CD4-positive, alpha-beta memory T cell (primary cell): ENCODE results near the gene C3orf18. TPM values are rescaled to one million over a fixed set of nuclear protein-coding genes. Genes with fewer than 3 reads are reported as not detected.

Experiments used
- CTCF ChIA-PET: fragments of 350-600 bp; sonication (Branson Sonifier 250); formaldehyde crosslinking; loops from one replicate; lab custom pipeline; 2021; ENCODE audit warnings: inconsistent platforms; ENCODE audit not compliant: partially characterized antibody; lab: Charles Lee
- POLR2A ChIA-PET: fragments of 350-600 bp; sonication (Branson Sonifier 250); formaldehyde crosslinking; loops from one replicate; lab custom pipeline; 2021; ENCODE audit not compliant: partially characterized antibody; lab: Charles Lee
- DNase-seq, 5 donors: peaks; one replicate each; pipeline versions ENCODE4 v3.0.0 to v3.0.0-alpha.2; 2020 to 2022; ENCODE audit warnings: mixed read lengths in 1 of 5
- H3K27ac ChIP-seq: one replicate; pipeline ENCODE4 v1.7.0; 2013; ENCODE audit warnings: low read depth, low read length
- H3K27me3 ChIP-seq: 2 replicates; pipeline ENCODE4 v1.7.0; 2013; ENCODE audit warnings: mild to moderate bottlenecking, low read length, moderate library complexity; ENCODE audit not compliant: insufficient read depth
- H3K36me3 ChIP-seq: 2 replicates; pipeline ENCODE4 v1.7.0; 2013; ENCODE audit warnings: mild to moderate bottlenecking, low read length, moderate library complexity; ENCODE audit not compliant: insufficient read depth
- H3K4me1 ChIP-seq: 2 replicates; pipeline ENCODE4 v1.7.0; 2013; ENCODE audit warnings: mild to moderate bottlenecking, low read length, moderate library complexity; ENCODE audit not compliant: insufficient read depth
- H3K4me3 ChIP-seq, 2 donors: one replicate each; pipeline ENCODE4 v1.7.0; 2013; ENCODE audit warnings: low read length in 2 of 2, mild to moderate bottlenecking in 1 of 2
- H3K9me3 ChIP-seq, 2 donors: one replicate each; pipeline ENCODE4 v1.7.0; 2013; ENCODE audit warnings: low read length in 2 of 2, control low read depth in 1 of 2; ENCODE audit not compliant: control insufficient read depth in 1 of 2
- H3K27ac Mint-ChIP-seq, 7 donors: one replicate each; pipeline ENCODE4 v1.8.0; 2020 to 2021; ENCODE audit warnings: mixed read lengths in 7 of 7, mild to moderate bottlenecking in 6 of 7, inconsistent platforms in 3 of 7, moderate library complexity in 3 of 7
- H3K27me3 Mint-ChIP-seq, 2 donors: one replicate each; pipeline ENCODE4 v1.8.0; 2020 to 2021; ENCODE audit warnings: mixed read lengths in 2 of 2
- H3K36me3 Mint-ChIP-seq, 2 donors: one replicate each; pipeline ENCODE4 v1.8.0; 2020 to 2021; ENCODE audit warnings: mixed read lengths in 2 of 2, inconsistent platforms in 1 of 2, mild to moderate bottlenecking in 1 of 2
- H3K4me1 Mint-ChIP-seq, 4 donors: one replicate each; pipeline ENCODE4 v1.8.0; 2020 to 2021; ENCODE audit warnings: mixed read lengths in 4 of 4, mild to moderate bottlenecking in 1 of 4
- H3K4me3 Mint-ChIP-seq, 8 donors: one replicate each; pipeline ENCODE4 v1.8.0; 2020 to 2021; ENCODE audit warnings: mixed read lengths in 8 of 8, mild to moderate bottlenecking in 7 of 8, moderate library complexity in 6 of 8, inconsistent platforms in 3 of 8
- H3K9me3 Mint-ChIP-seq, 8 donors: one replicate each; pipeline ENCODE4 v1.8.0; 2020 to 2021; ENCODE audit warnings: mixed read lengths in 8 of 8, mild to moderate bottlenecking in 5 of 8, inconsistent platforms in 3 of 8, moderate library complexity in 1 of 8
- intact Hi-C: fragments of 100-400 bp; cut with micrococcal nuclease; formaldehyde crosslinking; loops from one replicate; pipeline ENCODE4 v1.15.1; 2023
- polyA plus RNA-seq, 2 donors: library from polyadenylated mRNA; unstranded; fragments of 300-500 nt; fragmentation: Illumina TruSeq; gene quantifications; one replicate each; pipeline ENCODE4 v1.2.3, GENCODE V29; 2021
- total RNA-seq, 2 experiments: library from RNA; stranded (reverse); gene quantifications; one replicate each; pipeline ENCODE4 v1.2.3, GENCODE V29; 2021

The C3orf18 gene
- total and polyA plus RNA-seq, 4 experiments from 2014 or later, result 14.2 to 22.3 (median 15.3) TPM

- CTCF ChIA-PET, result no interaction called here
Measured at GRCh38 chr3:50559702-50560101, 7.8 kb downstream of the C3orf18 start.

GRCh38 chr3:50557915-50558314 is 9.6 kb downstream of the C3orf18 start:
- Mint-ChIP-seq H3K27me3 (no peaks in the 10 kb centered on the region), H3K4me3 (no peak overlapping the region), H3K9me3 (no peaks in the 10 kb centered on the region), H3K4me1 (no peaks in the 10 kb centered on the region), H3K36me3 (peaks cover 0 to 3% of the 10 kb centered on the region in 2 donors), H3K27ac (no peak overlapping the region)
- Histone ChIP-seq H3K27me3 (no peaks in the 10 kb centered on the region), H3K9me3 (no peaks in the 10 kb centered on the region), H3K36me3 (no peaks in the 10 kb centered on the region), H3K4me3 (no peak overlapping the region), H3K4me1 (no peaks in the 10 kb centered on the region), H3K27ac (no peak overlapping the region)
- DNase-seq, result no peak
- ChIA-PET POLR2A (no interaction called here), CTCF (interaction anchor here (1.8 kb wide), 1 partner anchor 15 kb away, joined by 8 read pairs; no protein-coding TSS in a partner anchor)
- intact Hi-C loops, result no loop called here

More at GRCh38 chr3:50559702-50560101, 7.8 kb downstream of the C3orf18 start:
- Mint-ChIP-seq H3K4me3 (no peak overlapping the region), H3K36me3 (peaks cover 0 to 3% of the 10 kb centered on the region in 2 donors), H3K4me1 (peaks cover 0 to 4% (median 3%) of the 10 kb centered on the region in 4 donors), H3K9me3 (no peaks in the 10 kb centered on the region), H3K27me3 (no peaks in the 10 kb centered on the region), H3K27ac (peak overlapping the region in 1 of 7 donors; percentile 23)
- H3K36me3 ChIP-seq, result no peaks in the 10 kb centered on the region
- H3K4me3 ChIP-seq, result no peak overlapping the region
- no peak overlapping the region for H3K27ac ChIP-seq
- H3K27me3 ChIP-seq, result no peaks in the 10 kb centered on the region
- no peaks in the 10 kb centered on the region for H3K9me3 ChIP-seq
- H3K4me1 ChIP-seq, result no peaks in the 10 kb centered on the region
- intact Hi-C loops, result no loop called here
- POLR2A ChIA-PET, result interaction anchor here (2.2 kb wide), 1 partner anchor 10 kb away, joined by 5 read pairs; the partner anchor contains the start of gene HEMK1
- no peak for DNase-seq

GRCh38 chr3:50557106-50557505 is 10.4 kb downstream of the C3orf18 start:
- ChIA-PET POLR2A (no interaction called here), CTCF (interaction anchor here (1.8 kb wide), 1 partner anchor 14 kb away, joined by 8 read pairs; no protein-coding TSS in a partner anchor)
- intact Hi-C loops, result no loop called here
- Histone ChIP-seq H3K9me3 (no peaks in the 10 kb centered on the region), H3K4me1 (no peaks in the 10 kb centered on the region), H3K27ac (no peak overlapping the region), H3K36me3 (no peaks in the 10 kb centered on the region), H3K4me3 (no peak overlapping the region), H3K27me3 (no peaks in the 10 kb centered on the region)
- peaks cover 0 to 3% of the 10 kb centered on the region in 2 donors for H3K36me3 Mint-ChIP-seq
- no peaks in the 10 kb centered on the region for H3K9me3 Mint-ChIP-seq
- H3K4me3 Mint-ChIP-seq, result no peak overlapping the region
- no peak for DNase-seq
- H3K27me3 Mint-ChIP-seq, result no peaks in the 10 kb centered on the region
- peak overlapping the region in 1 of 7 donors; percentile 52 for H3K27ac Mint-ChIP-seq
- no peaks in the 10 kb centered on the region for H3K4me1 Mint-ChIP-seq

GRCh38 chr3:50554553-50554952 is 13.0 kb downstream of the C3orf18 start:
- no peaks in the 10 kb centered on the region for H3K27me3 ChIP-seq
- H3K9me3 Mint-ChIP-seq, result peaks cover 0 to 2% (median 0%) of the 10 kb centered on the region in 8 donors
- H3K27ac ChIP-seq, result no peak overlapping the region
- no peaks in the 10 kb centered on the region for H3K27me3 Mint-ChIP-seq
- ChIA-PET POLR2A (interaction anchor here (1.1 kb wide), 1 partner anchor 14 kb away, joined by 3 read pairs; the partner anchor contains the start of gene HEMK1), CTCF (interaction anchor here (0.9 to 1.3 kb wide), 3 partner anchors 11 to 55 kb away, joined by 3 to 6 read pairs (median 3); no protein-coding TSS in a partner anchor)
- no peaks in the 10 kb centered on the region for H3K36me3 Mint-ChIP-seq
- no peaks in the 10 kb centered on the region for H3K4me1 Mint-ChIP-seq
- no peaks in the 10 kb centered on the region for H3K9me3 ChIP-seq
- no peak overlapping the region for H3K27ac Mint-ChIP-seq
- no peaks in the 10 kb centered on the region for H3K36me3 ChIP-seq
- H3K4me3 Mint-ChIP-seq, result no peak overlapping the region
- no peak for DNase-seq
- no peak overlapping the region for H3K4me3 ChIP-seq
- no peaks in the 10 kb centered on the region for H3K4me1 ChIP-seq
- intact Hi-C loops, result no loop called here

GRCh38 chr3:50552598-50552997 is 14.9 kb downstream of the C3orf18 start:
- ChIA-PET POLR2A (no interaction called here), CTCF (interaction anchor here (0.9 to 2.8 kb wide), 3 partner anchors 9 to 63 kb away, joined by 3 to 12 read pairs (median 3); partner anchors contain the start of genes C3orf18 and HEMK1)
- no peaks in the 10 kb centered on the region for H3K4me1 Mint-ChIP-seq
- Histone ChIP-seq H3K9me3 (no peaks in the 10 kb centered on the region), H3K4me1 (no peaks in the 10 kb centered on the region), H3K4me3 (no peak overlapping the region), H3K27me3 (no peaks in the 10 kb centered on the region), H3K27ac (no peak overlapping the region), H3K36me3 (no peaks in the 10 kb centered on the region)
- intact Hi-C loops, result no loop called here
- no peak for DNase-seq
- H3K27ac Mint-ChIP-seq, result no peak overlapping the region
- no peaks in the 10 kb centered on the region for H3K36me3 Mint-ChIP-seq
- H3K9me3 Mint-ChIP-seq, result peaks cover 0 to 2% (median 0%) of the 10 kb centered on the region in 8 donors
- no peak overlapping the region for H3K4me3 Mint-ChIP-seq
- H3K27me3 Mint-ChIP-seq, result no peaks in the 10 kb centered on the region

- Mint-ChIP-seq H3K36me3 (no peaks in the 10 kb centered on the region), H3K27me3 (no peaks in the 10 kb centered on the region), H3K4me1 (no peaks in the 10 kb centered on the region), H3K4me3 (no peak overlapping the region), H3K27ac (peak overlapping the region in 1 of 7 donors; percentile 25), H3K9me3 (peaks cover 0 to 2% (median 0%) of the 10 kb centered on the region in 8 donors)
- intact Hi-C loops, result no loop called here
- no peak for DNase-seq
- Histone ChIP-seq H3K9me3 (no peaks in the 10 kb centered on the region), H3K36me3 (no peaks in the 10 kb centered on the region), H3K27me3 (no peaks in the 10 kb centered on the region), H3K4me3 (no peak overlapping the region), H3K4me1 (no peaks in the 10 kb centered on the region), H3K27ac (no peak overlapping the region)
- ChIA-PET POLR2A (interaction anchor here (1.1 kb wide), 1 partner anchor 201 kb away, joined by 3 read pairs; the partner anchor contains the start of genes CYB561D2 and NPRL2), CTCF (interaction anchor here (0.6 to 4.1 kb wide), 8 partner anchors 9 to 203 kb away, joined by 3 to 22 read pairs (median 6); partner anchors contain the start of genes C3orf18, CYB561D2, HEMK1 and NPRL2)
Measured at GRCh38 chr3:50551681-50552435, 15.7 kb downstream of the C3orf18 start.

GRCh38 chr3:50551054-50551659 is 16.4 kb downstream of the C3orf18 start:
- no peaks in the 10 kb centered on the region for H3K4me1 ChIP-seq
- H3K36me3 ChIP-seq, result no peaks in the 10 kb centered on the region
- intact Hi-C loops, result no loop called here
- no peaks in the 10 kb centered on the region for H3K9me3 ChIP-seq
- H3K27me3 Mint-ChIP-seq, result no peaks in the 10 kb centered on the region
- no peaks in the 10 kb centered on the region for H3K36me3 Mint-ChIP-seq
- peaks cover 0 to 2% (median 0%) of the 10 kb centered on the region in 8 donors for H3K9me3 Mint-ChIP-seq
- no peak overlapping the region for H3K27ac ChIP-seq
- H3K27ac Mint-ChIP-seq, result no peak overlapping the region
- ChIA-PET CTCF (interaction anchor here (0.6 to 4.1 kb wide), 9 partner anchors 8 to 292 kb away, joined by 3 to 22 read pairs (median 5); partner anchors contain the start of genes C3orf18, CYB561D2, HEMK1 and NPRL2), POLR2A (interaction anchor here (1.1 kb wide), 1 partner anchor 201 kb away, joined by 3 read pairs; the partner anchor contains the start of genes CYB561D2 and NPRL2)
- no peak for DNase-seq
- H3K27me3 ChIP-seq, result no peaks in the 10 kb centered on the region
- H3K4me3 Mint-ChIP-seq, result no peak overlapping the region
- no peaks in the 10 kb centered on the region for H3K4me1 Mint-ChIP-seq
- no peak overlapping the region for H3K4me3 ChIP-seq
